ENCODE data around the gene KCND3.

- no peak for TF ChIP-seq CTCF (IDR thresholded peaks at IDR 0.05)
- TF ChIP-seq POLR2A (IDR thresholded peaks at IDR 0.05) = no peak
Observed at GRCh38 chr1:111818081-111818480, 171.4 kb downstream of the KCND3 start.
